Caco-2 (cell line): ENCODE results near the gene WEE1. TPM values are rescaled to one million over a fixed set of nuclear protein-coding genes. Genes with fewer than 3 reads are reported as not detected.

ENCODE experiments used
- BruUV-seq: library from RNA; stranded (reverse); fragments of 400-500 nt; replicated peaks from 2 replicates; lab custom pipeline; 2021; lab: Mats Ljungman, UMichigan
- CTCF ChIA-PET: fragments of 300-600 bp; sonication (Branson Sonifier 250); formaldehyde crosslinking; loops from one replicate; lab custom pipeline; 2022; ENCODE audit warnings: antibody characterized with exemption; lab: Charles Lee
- POLR2A ChIA-PET: fragments of 300-600 bp; sonication (Branson Sonifier 250); formaldehyde crosslinking; loops from one replicate; lab custom pipeline; 2022; ENCODE audit warnings: antibody characterized with exemption; lab: Charles Lee
- DNase-seq, 2 experiments: peaks; one replicate each; pipeline versions ENCODE4 v3.0.0 to v3.0.0-alpha.2; 2020 to 2022
- H3K27me3 ChIP-seq: replicated peaks from 2 replicates; pipeline ENCODE4 v1.6.0; 2011; ENCODE audit warnings: low read length; ENCODE audit not compliant: control insufficient read depth, insufficient read depth
- H3K36me3 ChIP-seq: 2 replicates; pipeline ENCODE4 v1.5.1; 2011; ENCODE audit warnings: low read length; ENCODE audit not compliant: control insufficient read depth, insufficient read depth
- H3K4me1 ChIP-seq: fragments of 250-450 bp; sonication (Bioruptor Pico); 2 replicates; pipeline ENCODE4 v1.5.1; 2020; ENCODE audit warnings: mild to moderate bottlenecking
- H3K4me3 ChIP-seq: 2 replicates; pipeline ENCODE4 v1.5.1; 2011; ENCODE audit warnings: low read depth, mild to moderate bottlenecking, control low read depth, low read length
- H3K9me3 ChIP-seq: fragments of 250-450 bp; sonication (Bioruptor Pico); 2 replicates; pipeline ENCODE4 v1.5.1; 2020; ENCODE audit warnings: mild to moderate bottlenecking, moderate library complexity
- H3K27ac Mint-ChIP-seq: one replicate; pipeline ENCODE4 v1.8.0; 2022; ENCODE audit warnings: mixed read lengths; ENCODE audit not compliant: unreplicated experiment
- H3K27me3 Mint-ChIP-seq: one replicate; pipeline ENCODE4 v1.8.0; 2022; ENCODE audit warnings: mixed read lengths; ENCODE audit not compliant: insufficient read depth, unreplicated experiment
- H3K36me3 Mint-ChIP-seq: one replicate; pipeline ENCODE4 v1.8.0; 2022; ENCODE audit warnings: mild to moderate bottlenecking, mixed read lengths; ENCODE audit not compliant: insufficient read depth, unreplicated experiment
- H3K4me1 Mint-ChIP-seq: one replicate; pipeline ENCODE4 v1.8.0; 2022; ENCODE audit warnings: low read depth, mixed read lengths; ENCODE audit not compliant: unreplicated experiment
- H3K4me3 Mint-ChIP-seq: one replicate; pipeline ENCODE4 v1.8.0; 2022; ENCODE audit warnings: mild to moderate bottlenecking, moderate library complexity, mixed read lengths; ENCODE audit not compliant: unreplicated experiment
- H3K9me3 Mint-ChIP-seq: one replicate; pipeline ENCODE4 v1.8.0; 2022; ENCODE audit warnings: mixed read lengths; ENCODE audit not compliant: unreplicated experiment
- CTCF ChIP-seq, 2 experiments: fragments of 200-600 bp in 1 of 2; IDR thresholded peaks; 1 replicate in 1 of 2; 2 replicates in 1 of 2; pipeline versions ENCODE4 v1.5.1 to v1.8.0; 2011 to 2022; ENCODE audit warnings: antibody characterized with exemption in 1 of 2, control low read depth in 1 of 2, inconsistent platforms in 1 of 2, low read depth in 1 of 2, low read length in 1 of 2, mild to moderate bottlenecking in 1 of 2, moderate library complexity in 1 of 2; ENCODE audit not compliant: insufficient read depth in 1 of 2, severe bottlenecking in 1 of 2, unreplicated experiment in 1 of 2
- intact Hi-C: fragments of 100-400 bp; cut with micrococcal nuclease; formaldehyde crosslinking; loops from one replicate; pipeline ENCODE4 v1.10.0; 2022; ENCODE audit not compliant: unreplicated experiment
- total RNA-seq: library from RNA; stranded (reverse); gene quantifications from 2 replicates; pipeline ENCODE4 v1.2.3, GENCODE V29; 2022

WEE1 gene
- total RNA-seq, 1 experiment from 2014 or later, result 108 TPM

DNA sequence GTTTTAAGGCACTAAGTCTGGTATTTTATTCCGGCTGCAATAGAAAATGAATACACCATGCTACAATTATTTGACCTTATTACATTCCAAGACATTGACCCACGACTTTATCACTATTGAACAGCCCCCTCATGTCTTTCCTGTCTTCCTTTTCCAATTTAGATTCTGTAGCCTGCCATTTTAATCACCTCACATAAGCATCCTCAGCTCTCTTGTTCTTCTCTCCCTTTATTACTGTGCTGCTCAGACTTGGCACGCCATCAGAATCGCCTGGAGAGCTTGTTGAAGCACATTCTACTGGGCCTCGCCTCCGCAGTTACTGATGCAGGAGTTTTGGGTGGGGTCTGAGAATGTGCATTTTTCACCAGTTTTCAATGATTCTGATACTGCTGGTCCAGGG is 51.7 kb downstream of the WEE1 start:
- H3K27ac Mint-ChIP-seq, result no peak overlapping the region
- no peaks in the 10 kb centered on the region for H3K4me1 ChIP-seq
- intact Hi-C loops, result no loop called here

GRCh38 chr11:9625728-9626127 is 52.3 kb downstream of the WEE1 start:
- DNase-seq, result no peak
- Mint-ChIP-seq H3K4me3 (no peak overlapping the region), H3K36me3 (no peaks in the 10 kb centered on the region), H3K9me3 (no peaks in the 10 kb centered on the region), H3K27ac (no peak overlapping the region), H3K4me1 (peaks cover 5% of the 10 kb centered on the region), H3K27me3 (no peaks in the 10 kb centered on the region)
- no TSS peak for BruUV-seq
- Histone ChIP-seq H3K36me3 (no peaks in the 10 kb centered on the region), H3K27me3 (no peaks in the 10 kb centered on the region), H3K4me1 (no peaks in the 10 kb centered on the region), H3K4me3 (no peak overlapping the region), H3K9me3 (no peaks in the 10 kb centered on the region; the same call in 1 of the 2 replicates)
- TF ChIP-seq CTCF (IDR thresholded peaks at IDR 0.05; ENCODE audit: insufficient read depth in 1 of 2, low read depth in 1 of 2, low read length in 1 of 2, severe bottlenecking in 1 of 2, unreplicated experiment in 1 of 2), result no peak
- intact Hi-C loops, result no loop called here
- POLR2A ChIA-PET, result no interaction called here
- CTCF ChIA-PET, result interaction anchor here (0.6 kb wide), 1 partner anchor 42 kb away, joined by 3 read pairs; no protein-coding TSS in a partner anchor

More for the DNA sequence above, 51.7 kb downstream of the WEE1 start:
- Histone ChIP-seq H3K4me3 (no peak overlapping the region), H3K9me3 (no peaks in the 10 kb centered on the region; the same call in 1 of the 2 replicates), H3K27me3 (no peaks in the 10 kb centered on the region), H3K36me3 (no peaks in the 10 kb centered on the region)
- ChIA-PET POLR2A (no interaction called here), CTCF (no interaction called here)
- no peak for DNase-seq
- Mint-ChIP-seq H3K36me3 (no peaks in the 10 kb centered on the region), H3K9me3 (no peaks in the 10 kb centered on the region), H3K4me3 (no peak overlapping the region), H3K27me3 (no peaks in the 10 kb centered on the region), H3K4me1 (peaks cover 5% of the 10 kb centered on the region)
- no TSS peak for BruUV-seq
- TF ChIP-seq CTCF (IDR thresholded peaks at IDR 0.05; ENCODE audit: insufficient read depth in 1 of 2, low read depth in 1 of 2, low read length in 1 of 2, severe bottlenecking in 1 of 2, unreplicated experiment in 1 of 2), result no peak

- intact Hi-C loops, result no loop called here
- H3K27me3 ChIP-seq, result no peaks in the 10 kb centered on the region
- POLR2A ChIA-PET, result no interaction called here
- H3K27me3 Mint-ChIP-seq, result no peaks in the 10 kb centered on the region
- no peaks in the 10 kb centered on the region; the same call in 1 of the 2 replicates for H3K9me3 ChIP-seq
- H3K4me1 ChIP-seq, result no peaks in the 10 kb centered on the region
- CTCF ChIA-PET, result interaction anchor here (0.6 to 1.4 kb wide), 2 partner anchors 14 to 43 kb away, joined by 3 read pairs; no protein-coding TSS in a partner anchor
- no TSS peak for BruUV-seq
- H3K4me1 Mint-ChIP-seq, result peaks cover 5% of the 10 kb centered on the region
- H3K4me3 ChIP-seq, result no peak overlapping the region
- no peak overlapping the region for H3K4me3 Mint-ChIP-seq
- no peak for DNase-seq
- no peaks in the 10 kb centered on the region for H3K36me3 ChIP-seq
- no peak for TF ChIP-seq CTCF (IDR thresholded peaks at IDR 0.05; ENCODE audit: insufficient read depth in 1 of 2, low read depth in 1 of 2, low read length in 1 of 2, severe bottlenecking in 1 of 2, unreplicated experiment in 1 of 2)
- no peaks in the 10 kb centered on the region for H3K9me3 Mint-ChIP-seq
- H3K27ac Mint-ChIP-seq, result no peak overlapping the region
- no peaks in the 10 kb centered on the region for H3K36me3 Mint-ChIP-seq
These were observed 53.3 kb downstream of the WEE1 start for GRCh38 chr11:9626496-9627394.
